Activated gamma-delta T cell (primary cell): ENCODE results near the gene RIMS1.
"Not testable (repeated sequence)": the region's sequence is repeated elsewhere in the genome, so short reads cannot be mapped to it uniquely, and the experiment has no call there.

Experiments used
- DNase-seq: peaks from one replicate; lab custom pipeline; 2025; lab: John Stamatoyannopoulos, UW

The RIMS1 gene

GRCh38 chr6:72245565-72245964 lies 359.2 kb downstream of the RIMS1 start:
- no peak for DNase-seq

- DNase-seq: no peak
Measured at GRCh38 chr6:72246926-72247325, 360.6 kb downstream of the RIMS1 start.

GRCh38 chr6:72248621-72249020 lies 362.3 kb downstream of the RIMS1 start:
- no peak for DNase-seq

DNA sequence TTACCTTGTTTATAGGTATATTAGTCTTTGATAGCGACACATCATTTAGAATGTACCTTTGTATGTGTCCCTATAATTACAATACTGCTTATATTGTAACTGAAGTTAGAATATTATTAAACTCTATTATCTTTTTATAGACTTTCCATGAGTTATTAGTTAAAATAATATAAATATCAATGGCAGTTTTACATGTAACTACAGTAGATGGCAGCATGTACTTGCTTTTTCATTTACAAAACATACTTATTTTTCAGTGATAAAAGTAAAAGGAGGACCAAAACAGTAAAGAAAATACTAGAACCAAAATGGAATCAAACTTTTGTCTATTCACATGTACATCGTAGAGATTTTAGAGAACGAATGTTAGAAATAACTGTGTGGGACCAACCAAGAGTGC lies 364.3 kb downstream of the RIMS1 start:
- DNase-seq: no peak

DNA sequence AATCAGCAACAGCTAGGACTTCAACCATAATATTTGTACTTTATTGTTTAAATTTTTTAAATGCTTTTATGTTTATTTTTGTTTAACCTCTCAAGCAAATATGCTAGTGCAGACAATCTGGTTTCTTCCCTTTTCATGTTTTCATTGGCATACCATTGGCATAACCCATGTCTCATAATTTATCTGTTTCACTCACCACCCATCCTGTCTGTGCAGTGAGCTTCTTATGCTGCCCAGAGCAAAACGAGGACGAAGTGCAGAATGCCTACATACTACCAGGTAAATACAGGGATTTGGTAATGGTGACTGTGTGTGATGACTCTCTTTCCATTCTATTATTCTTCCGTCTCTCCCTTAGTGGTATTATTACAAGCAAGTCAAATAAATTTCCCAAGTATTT lies 374.1 kb downstream of the RIMS1 start:
- no peak for DNase-seq

GRCh38 chr6:72261554-72261953 lies 375.2 kb downstream of the RIMS1 start:
- DNase-seq: no peak

DNA sequence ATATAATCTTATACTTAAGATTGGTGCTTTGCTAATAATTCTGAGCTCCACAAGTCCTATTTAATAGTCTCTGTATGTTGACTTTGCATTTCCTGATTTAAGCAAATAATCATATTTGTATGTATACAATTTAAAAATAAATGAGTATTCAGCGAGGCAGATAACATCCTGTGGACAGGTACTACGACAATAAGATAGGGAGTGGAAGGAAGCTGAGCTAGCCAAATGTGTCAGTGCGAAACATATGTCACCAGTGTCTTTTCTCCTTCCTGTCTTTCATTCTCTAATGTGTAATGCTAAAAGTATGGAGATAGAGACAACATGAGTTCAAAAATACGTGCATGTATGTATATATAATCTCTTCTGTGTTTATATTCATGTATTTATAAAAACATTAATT lies 375.9 kb downstream of the RIMS1 start:
- DNase-seq: no peak

GRCh38 chr6:72267470-72267869 lies 381.1 kb downstream of the RIMS1 start:
- DNase-seq: no peak

- DNase-seq: no peak
Measured at GRCh38 chr6:72271531-72271930, 385.2 kb downstream of the RIMS1 start.

DNA sequence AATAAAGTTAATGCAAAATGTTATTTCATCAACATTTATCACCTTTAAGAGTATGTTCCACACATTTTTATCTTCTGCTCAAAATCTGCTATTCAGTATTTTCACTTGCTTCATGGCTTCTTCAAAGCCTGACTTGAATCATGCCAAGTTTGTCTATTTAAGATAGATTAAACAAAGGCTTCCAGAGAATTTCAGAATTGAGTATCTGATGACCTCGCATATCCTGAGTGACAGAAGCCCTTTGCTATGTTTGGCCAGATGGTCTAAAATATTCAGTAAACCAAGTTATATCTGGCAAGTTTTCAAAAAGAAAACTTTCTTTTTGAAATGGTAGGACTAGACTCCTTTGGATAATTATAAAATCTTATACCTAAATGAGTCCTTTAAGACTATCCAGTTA lies 386.6 kb downstream of the RIMS1 start:
- no peak for DNase-seq

- no peak for DNase-seq
Measured at GRCh38 chr6:72275888-72276287, 389.5 kb downstream of the RIMS1 start.

GRCh38 chr6:72282201-72282600 lies 395.9 kb downstream of the RIMS1 start:
- no peak for DNase-seq

GRCh38 chr6:72283571-72283970 lies 397.2 kb downstream of the RIMS1 start:
- no peak for DNase-seq

DNA sequence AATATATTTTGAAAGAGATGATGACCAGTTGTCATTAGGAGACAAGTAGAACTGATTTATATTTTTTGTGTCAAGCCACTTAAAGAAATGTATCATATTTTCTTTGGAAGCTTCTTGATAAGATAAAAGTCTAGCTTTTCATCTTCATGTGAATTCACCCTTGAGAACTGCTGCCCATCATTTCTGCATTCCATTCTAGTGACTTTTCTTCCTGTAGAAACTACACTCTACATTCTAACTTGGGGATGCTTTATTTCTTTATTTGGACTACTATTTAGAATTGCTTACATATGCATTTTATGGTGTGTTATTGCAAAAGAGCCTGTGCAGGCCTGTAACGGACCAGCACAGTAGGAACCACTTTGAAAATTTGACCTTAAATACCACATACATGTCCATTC lies 400.6 kb downstream of the RIMS1 start:
- no peak for DNase-seq

DNA sequence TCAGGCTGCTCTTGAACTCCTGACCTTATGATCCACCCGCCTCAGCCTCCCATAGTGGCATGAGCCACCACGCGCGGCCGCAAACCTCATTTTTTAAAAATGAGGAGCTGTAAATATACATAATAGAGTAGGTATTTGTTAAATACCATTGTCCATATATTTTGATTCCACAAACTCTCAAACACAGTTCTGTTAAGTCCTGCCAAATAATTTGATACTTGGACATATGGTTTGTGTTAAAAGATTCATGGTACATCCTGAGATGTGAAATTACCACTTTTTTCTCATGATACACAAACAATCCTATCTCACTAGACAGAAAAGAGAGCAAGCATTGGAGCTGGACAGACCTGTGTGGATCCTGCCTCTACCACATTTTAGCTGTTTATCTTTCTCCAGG lies 401.5 kb downstream of the RIMS1 start:
- DNase-seq: no peak

DNA sequence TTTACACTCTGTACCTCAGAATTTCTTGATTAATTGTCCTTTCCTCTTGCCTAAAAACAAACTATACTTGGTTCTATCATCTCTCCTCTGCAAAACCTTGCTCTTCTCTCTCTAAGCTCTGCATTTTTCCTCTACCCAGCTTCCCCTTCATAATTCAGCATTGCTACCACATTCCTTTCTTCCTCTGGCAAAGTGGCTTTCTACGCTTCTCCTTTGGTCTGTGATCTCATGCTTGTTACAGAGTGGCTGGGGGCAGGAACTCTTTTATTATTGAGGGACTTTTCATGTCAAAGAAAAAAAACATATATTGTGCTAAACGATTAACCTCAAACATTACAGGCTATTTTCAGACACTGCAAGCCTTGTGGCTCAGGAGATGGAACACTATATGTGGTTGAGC lies 402.2 kb downstream of the RIMS1 start:
- no peak for DNase-seq

DNA sequence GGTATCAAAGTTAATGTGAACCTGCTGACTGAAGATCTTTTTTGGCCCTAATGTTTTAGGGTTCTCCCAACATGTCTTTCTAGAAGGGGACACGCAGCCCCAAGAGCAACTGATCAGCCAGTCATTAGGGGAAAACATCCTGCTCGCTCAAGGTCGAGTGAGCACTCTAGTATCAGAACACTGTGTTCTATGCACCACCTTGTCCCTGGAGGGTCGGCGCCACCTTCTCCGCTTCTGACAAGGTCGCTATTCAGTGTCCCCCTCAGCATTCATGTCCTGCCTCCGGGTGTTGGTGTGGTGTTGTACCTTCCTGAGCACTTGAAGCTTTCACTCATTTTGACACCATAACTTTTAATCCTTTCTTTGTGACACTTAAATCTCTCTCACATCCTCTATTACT lies 404.3 kb downstream of the RIMS1 start:
- DNase-seq: no peak

DNA sequence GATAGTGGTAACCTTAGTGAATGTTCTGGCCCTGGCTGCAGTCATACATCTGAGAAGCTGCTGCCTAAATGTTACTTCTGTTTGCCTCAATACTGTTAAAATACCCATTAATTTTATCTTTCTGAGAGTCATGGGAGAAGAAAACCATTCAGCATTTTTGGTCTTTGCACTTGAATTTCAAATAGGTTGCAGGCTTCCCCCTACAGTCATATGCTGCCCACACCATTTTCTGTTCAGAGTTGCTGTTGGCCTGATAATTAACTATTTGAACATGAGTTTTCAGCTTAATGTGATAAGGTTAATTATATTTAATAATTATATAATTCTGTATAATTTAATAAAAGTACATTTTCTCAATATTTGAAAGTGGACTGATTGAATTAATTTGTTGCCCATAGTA lies 410.0 kb downstream of the RIMS1 start:
- DNase-seq: no peak

- no peak for DNase-seq
Measured at GRCh38 chr6:72305971-72306370, 419.6 kb downstream of the RIMS1 start.

DNA sequence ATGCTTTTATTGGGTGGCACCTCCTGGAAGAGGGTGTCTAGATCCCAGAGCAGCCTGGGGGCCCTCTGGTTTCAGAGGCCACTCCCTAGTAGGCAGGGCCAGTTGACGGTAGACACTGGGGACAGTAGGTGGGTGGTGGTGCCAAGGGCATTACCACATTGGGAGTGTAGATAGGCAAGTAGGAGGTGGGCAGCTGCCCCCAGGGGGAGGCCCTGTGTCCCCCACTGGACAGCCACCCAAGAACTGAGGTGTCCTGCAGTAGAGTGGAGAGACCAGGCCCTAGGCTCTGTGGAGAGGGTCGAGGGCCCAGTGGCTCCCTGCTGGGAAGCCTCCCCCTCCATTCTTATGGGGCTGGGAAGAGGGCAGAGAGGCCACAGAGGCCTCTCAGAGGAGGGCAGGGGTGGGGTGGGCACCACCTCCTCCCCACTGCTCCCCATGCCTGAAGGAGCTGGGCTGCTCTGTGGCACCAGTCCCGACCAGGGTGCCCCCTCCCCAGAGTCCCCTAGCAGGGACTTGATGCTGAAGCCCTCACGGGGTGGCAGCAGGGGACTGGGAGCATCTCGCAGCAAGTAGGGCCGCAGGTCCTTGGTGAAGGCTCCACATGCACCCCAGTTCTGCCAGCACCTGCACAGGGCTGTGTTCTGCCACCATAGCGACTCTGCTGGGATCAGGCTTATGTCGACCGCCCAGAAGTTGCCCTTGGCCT lies 430.5 kb downstream of the RIMS1 start:
- no peak for DNase-seq

GRCh38 chr6:72321788-72322187 lies 435.4 kb downstream of the RIMS1 start:
- no peak for DNase-seq

DNA sequence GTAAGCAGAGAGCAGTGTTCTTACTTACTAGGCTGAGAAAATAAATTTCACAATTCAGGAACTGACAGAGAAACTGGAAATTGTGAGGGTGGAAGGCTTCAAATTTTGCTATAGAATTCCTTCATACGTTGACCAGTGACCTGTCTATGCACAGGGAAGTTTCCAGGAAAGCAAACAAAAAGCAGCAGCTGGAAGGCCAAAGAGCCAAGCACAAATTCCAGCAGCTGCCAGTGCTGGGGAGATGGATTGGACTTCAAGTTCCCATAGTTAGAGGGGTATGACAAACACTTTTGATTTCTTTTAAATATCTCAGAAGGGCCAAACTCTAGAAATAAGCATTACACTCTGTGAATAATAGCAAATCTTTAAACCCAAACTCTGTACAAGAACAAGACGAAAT lies 436.4 kb downstream of the RIMS1 start:
- DNase-seq: no peak

DNA sequence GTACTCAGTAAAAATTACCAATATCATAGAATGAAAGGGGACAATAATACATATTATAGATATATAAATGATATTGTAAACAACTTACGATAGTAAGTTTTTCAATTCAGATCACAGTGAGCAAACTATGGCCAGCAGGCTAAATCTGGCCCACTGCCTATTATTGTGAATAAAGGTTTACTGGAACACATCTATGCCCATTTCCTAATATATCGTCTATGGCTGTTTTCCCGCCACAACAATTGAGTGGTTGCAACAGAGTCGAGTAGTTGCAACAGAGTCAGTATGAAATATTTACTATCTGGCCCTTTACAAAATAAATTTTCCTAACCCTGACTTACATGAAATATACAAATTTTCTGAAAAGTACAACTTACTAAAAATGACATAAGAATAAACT lies 438.2 kb downstream of the RIMS1 start:
- DNase-seq: no peak

DNA sequence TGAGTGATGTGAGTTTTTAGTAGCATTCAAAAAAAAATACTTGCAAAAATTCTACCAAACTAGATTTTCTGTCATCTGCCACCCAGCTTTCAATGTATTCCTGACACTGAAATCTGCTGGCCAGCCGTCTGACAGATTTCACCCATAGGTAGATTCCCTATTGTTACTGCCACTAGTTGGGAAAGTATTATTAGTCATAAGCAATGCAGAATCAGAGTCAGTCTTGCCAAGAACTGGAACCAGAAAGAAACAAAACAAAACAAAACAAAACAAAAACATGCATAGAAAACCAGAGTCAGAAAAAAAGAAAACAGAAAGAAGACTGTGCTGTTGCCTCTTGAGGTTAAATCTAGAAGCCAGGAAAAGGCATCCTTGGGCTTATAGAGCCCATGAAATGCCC lies 442.4 kb downstream of the RIMS1 start:
- no peak for DNase-seq

- not testable (repeated sequence) for DNase-seq
Measured at GRCh38 chr6:72335203-72335602, 448.9 kb downstream of the RIMS1 start.
